ENCODE data around the gene KRT16.

KRT16 gene

DNA sequence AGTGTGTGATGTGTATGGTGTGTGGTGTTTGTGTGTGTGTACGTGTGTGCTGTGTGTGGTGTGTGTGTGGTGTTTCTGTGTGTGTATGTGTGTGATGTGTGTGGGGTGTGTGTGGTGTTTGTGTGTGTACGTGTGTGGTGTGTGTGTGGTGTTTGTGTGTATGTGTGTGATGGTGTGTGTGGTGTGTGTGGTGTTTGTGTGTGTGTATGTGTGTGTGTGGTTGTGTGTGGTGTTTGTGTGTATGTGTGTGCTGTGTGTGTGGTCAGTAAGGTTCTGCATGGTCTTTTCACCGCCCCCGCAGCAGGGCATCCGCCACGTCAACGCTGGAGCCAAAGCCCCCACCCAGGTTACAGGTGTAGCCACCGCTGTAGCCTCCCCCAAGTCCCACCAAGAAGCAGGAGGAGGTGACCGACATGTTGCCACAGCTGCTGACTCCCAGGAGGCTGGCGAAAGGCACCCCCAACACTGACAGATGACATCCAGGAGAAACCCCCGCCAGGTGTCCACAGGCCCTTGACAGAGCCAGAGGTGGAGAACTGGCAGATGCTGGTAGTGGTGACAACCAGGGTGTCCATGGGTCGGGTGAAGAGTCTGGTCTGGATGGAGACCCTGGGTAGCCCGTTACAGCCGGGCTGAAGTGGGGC is 21.1 kb upstream of the KRT16 start:
- no peaks in the 10 kb centered on the region for H3K79me2 ChIP-seq (ENCODE audit: control insufficient read depth, low read length)
- TF ChIP-seq EZH2phosphoT487 (IDR thresholded peaks at IDR 0.05; ENCODE audit: borderline replicate concordance, low read length) = no peak
- TF ChIP-seq, protein P1, sequence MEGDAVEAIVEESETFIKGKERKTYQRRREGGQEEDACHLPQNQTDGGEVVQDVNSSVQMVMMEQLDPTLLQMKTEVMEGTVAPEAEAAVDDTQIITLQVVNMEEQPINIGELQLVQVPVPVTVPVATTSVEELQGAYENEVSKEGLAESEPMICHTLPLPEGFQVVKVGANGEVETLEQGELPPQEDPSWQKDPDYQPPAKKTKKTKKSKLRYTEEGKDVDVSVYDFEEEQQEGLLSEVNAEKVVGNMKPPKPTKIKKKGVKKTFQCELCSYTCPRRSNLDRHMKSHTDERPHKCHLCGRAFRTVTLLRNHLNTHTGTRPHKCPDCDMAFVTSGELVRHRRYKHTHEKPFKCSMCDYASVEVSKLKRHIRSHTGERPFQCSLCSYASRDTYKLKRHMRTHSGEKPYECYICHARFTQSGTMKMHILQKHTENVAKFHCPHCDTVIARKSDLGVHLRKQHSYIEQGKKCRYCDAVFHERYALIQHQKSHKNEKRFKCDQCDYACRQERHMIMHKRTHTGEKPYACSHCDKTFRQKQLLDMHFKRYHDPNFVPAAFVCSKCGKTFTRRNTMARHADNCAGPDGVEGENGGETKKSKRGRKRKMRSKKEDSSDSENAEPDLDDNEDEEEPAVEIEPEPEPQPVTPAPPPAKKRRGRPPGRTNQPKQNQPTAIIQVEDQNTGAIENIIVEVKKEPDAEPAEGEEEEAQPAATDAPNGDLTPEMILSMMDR (IDR thresholded peaks at IDR 0.05; ENCODE audit: low read depth, low read length, poor library complexity, severe bottlenecking) = no peak
- H3K4me3 ChIP-seq (ENCODE audit: low read length) = no peak overlapping the region
- H3K36me3 ChIP-seq (ENCODE audit: control insufficient read depth, low read length) = no peaks in the 10 kb centered on the region
- no peaks in the 10 kb centered on the region for H3K9me2 ChIP-seq (replicated peaks; ENCODE audit: control insufficient read depth, low read length)
- H4K20me1 ChIP-seq (ENCODE audit: control insufficient read depth, insufficient read depth, low read depth, low read length) = no peaks in the 10 kb centered on the region
- no peaks in the 10 kb centered on the region for H3K4me1 ChIP-seq (ENCODE audit: control insufficient read depth, low read length)
- no peaks in the 10 kb centered on the region for H3F3A ChIP-seq (ENCODE audit: control insufficient read depth, insufficient read depth)
- no peaks in the 10 kb centered on the region; the same call in 1 of the 2 replicates for H3K9me3 ChIP-seq (ENCODE audit: control insufficient read depth, insufficient read depth, low read length)
- no peaks in the 10 kb centered on the region for H3K27me3 ChIP-seq (ENCODE audit: control insufficient read depth, low read length)
- H3K27ac ChIP-seq (ENCODE audit: low read depth, low read length) = no peak overlapping the region
- H3K4me2 ChIP-seq (ENCODE audit: low read length) = no peak overlapping the region

DNA sequence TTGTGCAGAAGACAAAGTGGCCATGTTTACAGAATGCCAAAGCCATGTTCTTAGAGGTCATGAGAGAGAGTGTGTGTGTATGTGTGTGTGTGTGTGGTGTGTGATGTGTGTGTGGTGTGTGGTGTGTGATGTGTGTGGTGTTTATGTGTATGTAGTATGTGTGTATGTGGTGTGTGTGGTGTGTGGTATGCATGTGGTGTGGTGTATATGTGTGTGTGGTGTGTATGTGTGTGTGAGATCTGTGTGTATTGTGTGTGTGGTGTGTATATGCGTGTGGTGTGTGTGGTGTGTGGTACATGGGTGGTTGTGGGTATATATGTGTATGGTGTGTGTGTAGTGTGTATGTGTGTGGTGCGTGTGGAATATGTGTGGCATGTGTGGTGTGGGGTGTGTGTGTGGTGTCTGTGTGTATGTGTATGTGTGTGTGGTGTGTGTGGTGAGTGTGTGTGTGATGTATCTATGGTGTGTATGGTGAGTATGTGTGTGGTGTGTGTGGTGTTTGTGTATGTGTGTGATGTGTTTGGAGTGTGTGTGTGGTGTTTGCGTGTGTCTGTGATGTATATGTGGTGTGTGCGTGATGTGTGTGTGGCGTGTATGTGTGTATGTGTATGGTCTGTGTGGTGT is 20.0 kb upstream of the KRT16 start:
- Histone ChIP-seq H4K20me1 (ENCODE audit: control insufficient read depth, insufficient read depth, low read depth, low read length) (no peaks in the 10 kb centered on the region), H3K9me2 (replicated peaks; ENCODE audit: control insufficient read depth, low read length) (no peaks in the 10 kb centered on the region), H3K27me3 (ENCODE audit: control insufficient read depth, low read length) (no peaks in the 10 kb centered on the region), H3K36me3 (ENCODE audit: control insufficient read depth, low read length) (no peaks in the 10 kb centered on the region), H3K27ac (ENCODE audit: low read depth, low read length) (no peak overlapping the region), H3K79me2 (ENCODE audit: control insufficient read depth, low read length) (no peaks in the 10 kb centered on the region), H3K4me2 (ENCODE audit: low read length) (no peak overlapping the region), H3K4me3 (ENCODE audit: low read length) (no peak overlapping the region), H3F3A (ENCODE audit: control insufficient read depth, insufficient read depth) (no peaks in the 10 kb centered on the region), H3K9me3 (ENCODE audit: control insufficient read depth, insufficient read depth, low read length) (no peaks in the 10 kb centered on the region; the same call in 1 of the 2 replicates), H3K4me1 (ENCODE audit: control insufficient read depth, low read length) (no peaks in the 10 kb centered on the region)
- no peak for TF ChIP-seq EZH2phosphoT487 (IDR thresholded peaks at IDR 0.05; ENCODE audit: borderline replicate concordance, low read length)
- TF ChIP-seq, protein P1 (IDR thresholded peaks at IDR 0.05; ENCODE audit: low read depth, low read length, poor library complexity, severe bottlenecking) = no peak

DNA sequence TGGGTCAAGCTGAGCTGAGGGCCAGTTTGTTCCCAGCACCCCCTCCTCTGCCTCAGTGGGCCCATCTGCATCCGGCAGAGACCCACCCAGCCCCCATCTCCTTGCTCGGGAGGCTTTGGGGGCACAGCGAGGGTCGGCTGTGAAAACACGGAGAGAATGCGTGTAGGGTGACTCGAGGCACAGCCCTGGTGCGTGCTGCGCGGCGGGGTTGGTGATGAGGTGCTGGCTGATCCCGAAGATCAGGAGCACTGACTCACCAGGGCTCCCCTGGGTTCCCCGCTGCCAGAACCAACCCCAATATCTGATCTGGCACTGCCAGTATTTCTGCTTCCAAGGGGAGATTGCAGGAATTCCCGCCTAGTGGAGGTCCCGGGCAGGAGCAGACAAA is 19.3 kb upstream of the KRT16 start:
- no peaks in the 10 kb centered on the region for H3K79me2 ChIP-seq (ENCODE audit: control insufficient read depth, low read length)
- no peaks in the 10 kb centered on the region for H3K4me1 ChIP-seq (ENCODE audit: control insufficient read depth, low read length)
- no peaks in the 10 kb centered on the region for H3K36me3 ChIP-seq (ENCODE audit: control insufficient read depth, low read length)
- no peaks in the 10 kb centered on the region for H4K20me1 ChIP-seq (ENCODE audit: control insufficient read depth, insufficient read depth, low read depth, low read length)
- TF ChIP-seq EZH2phosphoT487 (IDR thresholded peaks at IDR 0.05; ENCODE audit: borderline replicate concordance, low read length) = no peak
- TF ChIP-seq, protein P1 (IDR thresholded peaks at IDR 0.05; ENCODE audit: low read depth, low read length, poor library complexity, severe bottlenecking) = no peak
- H3K27me3 ChIP-seq (ENCODE audit: control insufficient read depth, low read length) = no peaks in the 10 kb centered on the region
- no peaks in the 10 kb centered on the region for H3F3A ChIP-seq (ENCODE audit: control insufficient read depth, insufficient read depth)
- no peak overlapping the region for H3K27ac ChIP-seq (ENCODE audit: low read depth, low read length)
- H3K9me2 ChIP-seq (replicated peaks; ENCODE audit: control insufficient read depth, low read length) = no peaks in the 10 kb centered on the region
- H3K4me3 ChIP-seq (ENCODE audit: low read length) = no peak overlapping the region
- H3K4me2 ChIP-seq (ENCODE audit: low read length) = no peak overlapping the region
- no peaks in the 10 kb centered on the region; the same call in 1 of the 2 replicates for H3K9me3 ChIP-seq (ENCODE audit: control insufficient read depth, insufficient read depth, low read length)

All from DOHH2 (cell line).